Suprapubic skin (tissue), 4 donors: ENCODE data around the gene PIGZ. TPM values are rescaled to one million over a fixed set of nuclear protein-coding genes. Genes with fewer than 3 reads are reported as not detected.

Source experiments
- DNase-seq, 2 donors: peaks; one replicate each; pipeline ENCODE4 v3.0.0-alpha.2; 2019; ENCODE audit warnings: low spot score in 2 of 2
- H3K27ac ChIP-seq: fragments of 200-600 bp; sonication (generic); one replicate; pipeline ENCODE4 v1.5.1; 2019
- H3K27me3 ChIP-seq: fragments of 200-600 bp; sonication (generic); one replicate; pipeline ENCODE4 v1.5.1; 2019
- H3K36me3 ChIP-seq: fragments of 200-600 bp; sonication (generic); one replicate; pipeline ENCODE4 v1.5.1; 2019
- H3K4me1 ChIP-seq: fragments of 200-600 bp; sonication (generic); one replicate; pipeline ENCODE4 v1.5.1; 2019
- H3K4me3 ChIP-seq: fragments of 200-600 bp; sonication (generic); one replicate; pipeline ENCODE4 v1.5.1; 2019; ENCODE audit warnings: mild to moderate bottlenecking
- H3K9me3 ChIP-seq: fragments of 200-600 bp; sonication (generic); one replicate; pipeline ENCODE4 v1.5.1; 2019
- CTCF ChIP-seq, 2 donors: fragments of 200-600 bp in 1 of 2; fragments of 450-650 bp in 1 of 2; sonication (generic) in 1 of 2; IDR thresholded peaks; one replicate each; pipeline ENCODE4 v1.5.1; 2016 to 2019; ENCODE audit warnings: antibody characterized with exemption in 2 of 2, mild to moderate bottlenecking in 1 of 2, moderate library complexity in 1 of 2
- EP300 ChIP-seq: sonication (generic); formaldehyde crosslinking; IDR thresholded peaks from one replicate; pipeline ENCODE4 v1.6.1; 2017; ENCODE audit warnings: antibody characterized with exemption
- POLR2A ChIP-seq, 2 donors: fragments of 450-650 bp; IDR thresholded peaks; one replicate each; pipeline ENCODE4 v1.6.1; 2017; ENCODE audit warnings: antibody characterized with exemption in 2 of 2, mild to moderate bottlenecking in 2 of 2, moderate library complexity in 2 of 2
- POLR2AphosphoS5 ChIP-seq, 3 donors: sonication (generic); formaldehyde crosslinking; IDR thresholded peaks; one replicate each; pipeline ENCODE4 v1.6.1; 2017; ENCODE audit warnings: antibody characterized with exemption in 3 of 3
- WGBS: methylation state at CpG from one replicate; pipeline ENCODE4 v1.1.5; 2018; 5-methylcytosine and 5-hydroxymethylcytosine counted together
- total RNA-seq, 4 donors: library from RNA; depleted of rRNA; stranded (reverse); fragments of >200 nt; gene quantifications; one replicate each; pipeline ENCODE4 v1.1.0, GENCODE V29; 2016

The PIGZ gene
- total RNA-seq, 4 donors from 2014 or later = 11.0 to 17.4 (median 13.3) TPM

- no peak for DNase-seq
- no peak overlapping the region for H3K4me3 ChIP-seq
- H3K27me3 ChIP-seq = no peaks in the 10 kb centered on the region
- WGBS = 74% methylated on average over 2 of the region's 2 CpGs
- no peak overlapping the region for H3K27ac ChIP-seq
- peaks cover 15% of the 10 kb centered on the region for H3K4me1 ChIP-seq
- TF ChIP-seq POLR2AphosphoS5 (IDR thresholded peaks at IDR 0.05) (no peak), EP300 (no peak), POLR2A (IDR thresholded peaks at IDR 0.05) (no peak), CTCF (IDR thresholded peaks at IDR 0.05) (no peak)
- H3K9me3 ChIP-seq = no peaks in the 10 kb centered on the region
- peaks cover 59% of the 10 kb centered on the region for H3K36me3 ChIP-seq
Measured at GRCh38 chr3:196938124-196938523, 30.5 kb downstream of the PIGZ start.

DNA sequence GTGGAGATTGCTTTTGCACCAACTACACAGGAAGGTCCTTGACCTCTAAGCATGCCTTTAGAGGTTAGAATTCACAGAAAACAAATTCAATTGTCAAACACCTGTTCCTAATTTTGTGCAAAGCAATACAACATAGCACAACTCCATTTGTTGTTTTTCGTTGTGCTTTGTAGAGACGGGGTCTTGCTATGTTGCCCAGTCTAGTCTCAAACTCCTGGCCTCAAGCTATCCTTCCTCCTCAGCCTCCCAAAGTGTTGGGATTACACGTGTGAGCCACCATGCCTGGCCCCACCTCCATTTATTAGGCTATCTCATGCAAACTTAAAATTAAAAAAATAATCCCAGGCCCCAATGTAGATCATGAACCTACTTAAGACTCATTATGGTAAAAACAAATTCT, 32.3 kb downstream of the PIGZ start:
- no peaks in the 10 kb centered on the region for H3K27me3 ChIP-seq
- H3K4me3 ChIP-seq = no peak overlapping the region
- TF ChIP-seq EP300 (no peak), POLR2A (IDR thresholded peaks at IDR 0.05) (no peak), POLR2AphosphoS5 (IDR thresholded peaks at IDR 0.05) (no peak)
- H3K4me1 ChIP-seq = peaks cover 11% of the 10 kb centered on the region
- no peak overlapping the region for H3K27ac ChIP-seq
- H3K9me3 ChIP-seq = no peaks in the 10 kb centered on the region
- no peak for DNase-seq
- 83% methylated on average over 3 of the region's 3 CpGs for WGBS
- peaks cover 74% of the 10 kb centered on the region for H3K36me3 ChIP-seq

DNA sequence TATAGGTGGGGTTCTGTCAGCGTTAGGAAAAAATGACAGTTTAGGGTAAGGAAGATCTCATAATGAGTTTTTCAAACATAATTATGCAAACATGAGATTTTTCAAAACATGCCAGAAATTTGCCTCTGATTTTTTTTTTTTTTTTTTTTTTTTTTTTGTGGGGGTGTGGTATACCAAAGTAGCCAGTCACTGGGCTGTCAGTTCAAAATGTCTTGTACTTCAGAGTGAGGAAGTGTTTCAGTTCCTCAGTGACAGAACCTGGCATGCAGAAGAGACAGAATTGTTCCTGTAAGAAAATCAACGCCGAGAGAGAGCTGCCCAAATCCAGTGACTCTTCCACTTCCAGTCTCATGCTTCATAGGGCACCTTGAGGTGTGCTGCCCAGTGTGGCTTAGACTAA, 36.0 kb downstream of the PIGZ start:
- TF ChIP-seq CTCF (IDR thresholded peaks at IDR 0.05) (no peak), POLR2AphosphoS5 (IDR thresholded peaks at IDR 0.05) (no peak), EP300 (no peak), POLR2A (IDR thresholded peaks at IDR 0.05) (no peak)
- H3K4me3 ChIP-seq = no peak overlapping the region
- H3K27ac ChIP-seq = no peak overlapping the region
- DNase-seq = no peak
- H3K4me1 ChIP-seq = no peaks in the 10 kb centered on the region
- no peaks in the 10 kb centered on the region for H3K9me3 ChIP-seq
- WGBS = 82% methylated on average over 3 of the region's 3 CpGs
- peaks cover 86% of the 10 kb centered on the region for H3K36me3 ChIP-seq
- no peaks in the 10 kb centered on the region for H3K27me3 ChIP-seq

- H3K4me1 ChIP-seq = no peaks in the 10 kb centered on the region
- H3K27me3 ChIP-seq = no peaks in the 10 kb centered on the region
- H3K4me3 ChIP-seq = no peak overlapping the region
- 87% methylated on average over 12 of the region's 12 CpGs for WGBS
- no peak for TF ChIP-seq POLR2A (IDR thresholded peaks at IDR 0.05)
- TF ChIP-seq POLR2AphosphoS5 (IDR thresholded peaks at IDR 0.05) = no peak
- no peak for TF ChIP-seq CTCF (IDR thresholded peaks at IDR 0.05)
- TF ChIP-seq EP300 = no peak
- H3K36me3 ChIP-seq = peaks cover 80% of the 10 kb centered on the region
- DNase-seq = no peak
- no peak overlapping the region for H3K27ac ChIP-seq
- no peaks in the 10 kb centered on the region for H3K9me3 ChIP-seq
Measured at GRCh38 chr3:196931828-196932587, 36.6 kb downstream of the PIGZ start.

DNA sequence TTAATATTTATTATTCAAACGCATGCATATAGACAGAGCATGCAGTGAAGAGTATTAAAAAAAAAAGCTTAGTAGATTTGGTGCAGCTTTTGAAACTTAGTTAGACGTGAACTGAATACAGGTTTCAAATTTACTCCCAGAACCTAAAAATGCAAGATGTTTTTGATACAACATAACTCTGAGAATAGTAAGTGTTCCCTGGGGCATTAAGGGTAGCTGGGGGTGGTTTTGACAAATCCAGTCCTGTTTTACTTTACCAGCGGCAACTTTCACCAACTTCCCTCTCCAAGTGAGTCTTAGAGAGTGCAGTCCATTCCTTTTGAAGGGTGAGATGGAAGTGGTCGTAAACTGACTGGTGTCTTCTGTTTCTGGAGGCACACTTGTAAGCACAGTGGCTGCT, 37.5 kb downstream of the PIGZ start:
- no peaks in the 10 kb centered on the region for H3K9me3 ChIP-seq
- no peaks in the 10 kb centered on the region for H3K4me1 ChIP-seq
- no peak overlapping the region for H3K27ac ChIP-seq
- 84% methylated on average over 4 of the region's 4 CpGs for WGBS
- no peak overlapping the region for H3K4me3 ChIP-seq
- H3K27me3 ChIP-seq = no peaks in the 10 kb centered on the region
- TF ChIP-seq POLR2AphosphoS5 (IDR thresholded peaks at IDR 0.05) (no peak), POLR2A (IDR thresholded peaks at IDR 0.05) (no peak), CTCF (IDR thresholded peaks at IDR 0.05) (no peak)
- DNase-seq = no peak
- H3K36me3 ChIP-seq = peaks cover 71% of the 10 kb centered on the region
